Ovary (tissue), 3 donors: Measurements from ENCODE around the gene MNAT1.

ENCODE experiments used
- POLR2A ChIP-seq: fragments of 450-650 bp; IDR thresholded peaks from one replicate; pipeline ENCODE4 v1.6.1; 2017; ENCODE audit warnings: antibody characterized with exemption, mild to moderate bottlenecking, moderate library complexity
- TF ChIP-seq, protein P1 (sequence below), 3 donors: fragments of 450-650 bp in 2 of 3; fragments of 200-600 bp in 1 of 3; IDR thresholded peaks; one replicate each; pipeline versions ENCODE4 v1.5.1 to v1.8.0; 2016 to 2022; ENCODE audit warnings: antibody characterized with exemption in 3 of 3, mild to moderate bottlenecking in 1 of 3
- donor health status: DM: no; HTN: no; CAD: no.

DNA sequence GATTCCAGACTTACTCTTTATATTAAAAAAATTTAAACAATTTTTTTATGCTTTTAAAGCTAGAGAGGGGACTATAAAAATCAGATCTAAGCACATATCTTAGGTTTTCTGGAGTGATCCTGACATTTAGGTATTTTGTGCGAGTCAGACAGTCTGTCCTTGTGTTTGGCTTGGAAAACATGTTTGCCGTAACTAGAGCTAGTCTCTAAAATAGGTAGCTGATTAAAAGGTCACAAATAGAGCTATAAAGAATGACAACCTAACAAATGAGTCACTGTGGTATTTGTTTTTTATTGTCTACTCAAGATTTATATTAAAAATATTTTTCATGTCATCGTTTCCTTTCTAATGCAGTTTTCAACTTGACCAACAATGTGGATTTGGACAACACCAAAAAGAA lies 73.4 kb downstream of the MNAT1 start:
- TF ChIP-seq, protein P1, sequence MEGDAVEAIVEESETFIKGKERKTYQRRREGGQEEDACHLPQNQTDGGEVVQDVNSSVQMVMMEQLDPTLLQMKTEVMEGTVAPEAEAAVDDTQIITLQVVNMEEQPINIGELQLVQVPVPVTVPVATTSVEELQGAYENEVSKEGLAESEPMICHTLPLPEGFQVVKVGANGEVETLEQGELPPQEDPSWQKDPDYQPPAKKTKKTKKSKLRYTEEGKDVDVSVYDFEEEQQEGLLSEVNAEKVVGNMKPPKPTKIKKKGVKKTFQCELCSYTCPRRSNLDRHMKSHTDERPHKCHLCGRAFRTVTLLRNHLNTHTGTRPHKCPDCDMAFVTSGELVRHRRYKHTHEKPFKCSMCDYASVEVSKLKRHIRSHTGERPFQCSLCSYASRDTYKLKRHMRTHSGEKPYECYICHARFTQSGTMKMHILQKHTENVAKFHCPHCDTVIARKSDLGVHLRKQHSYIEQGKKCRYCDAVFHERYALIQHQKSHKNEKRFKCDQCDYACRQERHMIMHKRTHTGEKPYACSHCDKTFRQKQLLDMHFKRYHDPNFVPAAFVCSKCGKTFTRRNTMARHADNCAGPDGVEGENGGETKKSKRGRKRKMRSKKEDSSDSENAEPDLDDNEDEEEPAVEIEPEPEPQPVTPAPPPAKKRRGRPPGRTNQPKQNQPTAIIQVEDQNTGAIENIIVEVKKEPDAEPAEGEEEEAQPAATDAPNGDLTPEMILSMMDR (IDR thresholded peaks at IDR 0.05) = no peak
- TF ChIP-seq POLR2A = no peak
